WTC11 (cell line): ENCODE data around the gene LUC7L. TPM values are rescaled to one million over a fixed set of nuclear protein-coding genes. Genes with fewer than 3 reads are reported as not detected.

ENCODE experiments used
- ATAC-seq: fragments of 200-7000 bp; cut with Tn5 transposase; 2 replicates; pipeline ENCODE4 v1.10.0; 2021; ENCODE audit warnings: mild to moderate bottlenecking, moderate library complexity
- CTCF ChIA-PET: fragments of 300-600 bp; sonication (Branson Sonifier 250); formaldehyde crosslinking; loops from one replicate; lab custom pipeline; 2021; ENCODE audit warnings: antibody characterized with exemption; lab: Charles Lee
- POLR2A ChIA-PET: fragments of 350-600 bp; sonication (Branson Sonifier 250); formaldehyde crosslinking; loops from one replicate; lab custom pipeline; 2021; ENCODE audit warnings: antibody characterized with exemption; lab: Charles Lee
- DNase-seq: peaks from one replicate; pipeline ENCODE4 v3.0.0; 2021; ENCODE audit warnings: low spot score
- H3K27ac Mint-ChIP-seq: 2 replicates; pipeline ENCODE4 v1.8.0; 2021; ENCODE audit warnings: mixed read lengths
- H3K27me3 Mint-ChIP-seq: 2 replicates; pipeline ENCODE4 v1.8.0; 2021; ENCODE audit warnings: low read depth, mild to moderate bottlenecking, moderate library complexity, mixed read lengths
- H3K36me3 Mint-ChIP-seq: 2 replicates; pipeline ENCODE4 v1.8.0; 2021; ENCODE audit warnings: mixed read lengths
- H3K4me1 Mint-ChIP-seq: 2 replicates; pipeline ENCODE4 v1.8.0; 2022; ENCODE audit warnings: mixed read lengths
- H3K4me3 Mint-ChIP-seq: 2 replicates; pipeline ENCODE4 v1.8.0; 2021; ENCODE audit warnings: mild to moderate bottlenecking, moderate library complexity, mixed read lengths
- H3K9me3 Mint-ChIP-seq: 2 replicates; pipeline ENCODE4 v1.8.0; 2021; ENCODE audit warnings: mixed read lengths
- AR ChIP-seq: fragments of 250-450 bp; sonication (Bioruptor Pico); IDR thresholded peaks from 2 replicates; pipeline ENCODE4 v1.9.0; 2021; ENCODE audit warnings: mild to moderate bottlenecking
- CBFB ChIP-seq: sonication (generic); formaldehyde crosslinking; IDR thresholded peaks from 2 replicates; pipeline ENCODE4 v1.8.1; 2022; ENCODE audit warnings: mild to moderate bottlenecking, low read depth, missing genetic modification reagents
- CREB1 ChIP-seq: sonication (generic); formaldehyde crosslinking; IDR thresholded peaks from 2 replicates; pipeline ENCODE4 v1.8.0; 2023; ENCODE audit warnings: mild to moderate bottlenecking, missing genetic modification reagents
- EMX1 ChIP-seq: fragments of 250-450 bp; sonication (Bioruptor Pico); IDR thresholded peaks from 2 replicates; pipeline ENCODE4 v1.8.0; 2021; ENCODE audit warnings: mild to moderate bottlenecking
- FOXJ3 ChIP-seq: sonication (generic); formaldehyde crosslinking; IDR thresholded peaks from 2 replicates; pipeline ENCODE4 v1.9.0; 2021; ENCODE audit warnings: missing genetic modification reagents, mild to moderate bottlenecking, borderline replicate concordance
- FOXK1 ChIP-seq: sonication (generic); formaldehyde crosslinking; IDR thresholded peaks from 2 replicates; pipeline ENCODE4 v1.8.0; 2022; ENCODE audit warnings: mild to moderate bottlenecking, moderate library complexity, missing genetic modification reagents
- GABPB1 ChIP-seq: sonication (generic); formaldehyde crosslinking; IDR thresholded peaks from 2 replicates; pipeline ENCODE4 v1.8.1; 2023; ENCODE audit warnings: mild to moderate bottlenecking, missing genetic modification reagents
- HMGA2 ChIP-seq: fragments of 250-450 bp; sonication (Bioruptor Pico); IDR thresholded peaks from 2 replicates; pipeline ENCODE4 v1.4.0; 2021; ENCODE audit warnings: mild to moderate bottlenecking, moderate library complexity
- IRF1 ChIP-seq: sonication (generic); formaldehyde crosslinking; IDR thresholded peaks from 2 replicates; pipeline ENCODE4 v1.8.0; 2023; ENCODE audit warnings: missing genetic modification reagents
- IRF2 ChIP-seq: sonication (generic); formaldehyde crosslinking; IDR thresholded peaks from 2 replicates; pipeline ENCODE4 v1.8.0; 2022; ENCODE audit warnings: low read depth, missing genetic modification reagents, borderline replicate concordance
- JAZF1 ChIP-seq: fragments of 250-450 bp; sonication (Bioruptor Pico); IDR thresholded peaks from 2 replicates; pipeline ENCODE4 v1.9.0; 2021; ENCODE audit warnings: moderate library complexity, mild to moderate bottlenecking, inconsistent platforms
- KAT7 ChIP-seq: sonication (generic); formaldehyde crosslinking; IDR thresholded peaks from 2 replicates; pipeline ENCODE4 v1.8.1; 2023; ENCODE audit warnings: missing genetic modification reagents, mild to moderate bottlenecking, borderline replicate concordance
- NFE2L1 ChIP-seq: sonication (generic); formaldehyde crosslinking; IDR thresholded peaks from 2 replicates; pipeline ENCODE4 v1.8.1; 2023; ENCODE audit warnings: missing genetic modification reagents
- NFYB ChIP-seq: sonication (generic); formaldehyde crosslinking; conservative IDR thresholded peaks from 2 replicates; pipeline ENCODE4 v1.8.0; 2022; ENCODE audit warnings: low read depth, missing genetic modification reagents
- SOX15 ChIP-seq: fragments of 250-450 bp; sonication (Bioruptor Pico); IDR thresholded peaks from 2 replicates; pipeline ENCODE4 v1.9.0; 2021; ENCODE audit warnings: mild to moderate bottlenecking
- TP53 ChIP-seq: sonication (generic); formaldehyde crosslinking; IDR thresholded peaks from 2 replicates; pipeline ENCODE4 v1.8.1; 2023; ENCODE audit warnings: mild to moderate bottlenecking, missing genetic modification reagents
- ZBTB21 ChIP-seq: sonication (generic); formaldehyde crosslinking; IDR thresholded peaks from 2 replicates; pipeline ENCODE4 v1.8.1; 2023; ENCODE audit warnings: mild to moderate bottlenecking, missing genetic modification reagents, borderline replicate concordance
- ZNF396 ChIP-seq: fragments of 250-450 bp; sonication (Bioruptor Pico); IDR thresholded peaks from 2 replicates; pipeline ENCODE4 v1.8.0; 2021; ENCODE audit warnings: mild to moderate bottlenecking, moderate library complexity, borderline replicate concordance
- ZNF671 ChIP-seq: fragments of 250-450 bp; sonication (Bioruptor Pico); IDR thresholded peaks from 2 replicates; pipeline ENCODE4 v1.8.0; 2021; ENCODE audit warnings: mild to moderate bottlenecking
- ZSCAN18 ChIP-seq: fragments of 250-450 bp; sonication (Bioruptor Pico); IDR thresholded peaks from 2 replicates; pipeline ENCODE4 v2.1.2; 2022; ENCODE audit warnings: mild to moderate bottlenecking, moderate library complexity
- total RNA-seq: library from RNA; stranded (reverse); gene quantifications from 3 replicates; pipeline ENCODE4 v1.2.3, GENCODE V29; 2021
- TF ChIP-seq, protein P1 (sequence below): fragments of 200-600 bp; IDR thresholded peaks from 2 replicates; pipeline ENCODE4 v1.8.0; 2022; ENCODE audit warnings: antibody characterized with exemption
- TF ChIP-seq, protein P2 (sequence below): sonication (generic); formaldehyde crosslinking; IDR thresholded peaks from 2 replicates; pipeline ENCODE4 v1.8.1; 2022; ENCODE audit warnings: low read depth, missing genetic modification reagents, borderline replicate concordance

The LUC7L gene
- total RNA-seq, 1 experiment from 2014 or later, result 111 TPM

DNA sequence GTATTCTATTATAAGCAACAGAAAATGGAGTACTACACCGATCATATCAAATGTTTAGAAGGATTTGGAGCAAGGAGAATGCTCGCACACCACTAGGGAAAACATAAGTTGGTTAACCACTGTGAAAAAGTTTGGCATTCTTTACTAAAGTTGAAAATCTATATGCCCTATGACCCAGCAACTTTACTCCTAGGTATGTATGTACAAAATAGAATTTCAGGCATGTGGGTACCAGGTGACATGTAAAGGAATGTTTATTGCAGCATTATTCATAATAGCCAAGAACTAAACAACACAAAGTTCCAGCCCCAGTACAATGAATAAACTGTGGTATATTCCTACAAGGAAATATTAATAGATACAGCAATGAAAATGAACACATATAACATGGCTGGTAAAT is 82.6 kb downstream of the LUC7L start:
- CTCF ChIA-PET, result no interaction called here
- TF ChIP-seq ZNF396 (no peak), ZNF671 (CRISPR knock-in tag) (no peak), GABPB1 (CRISPR knock-in tag) (no peak), HMGA2 (CRISPR knock-in tag) (no peak), IRF1 (CRISPR knock-in tag) (no peak), CREB1 (CRISPR knock-in tag) (no peak), EMX1 (CRISPR knock-in tag) (no peak), FOXK1 (CRISPR knock-in tag) (no peak), CBFB (no peak), ZBTB21 (CRISPR knock-in tag) (no peak), TP53 (CRISPR knock-in tag) (no peak), IRF2 (CRISPR knock-in tag) (no peak), ZSCAN18 (no peak), KAT7 (CRISPR knock-in tag) (no peak), AR (CRISPR knock-in tag) (no peak)
- TF ChIP-seq, protein P1, sequence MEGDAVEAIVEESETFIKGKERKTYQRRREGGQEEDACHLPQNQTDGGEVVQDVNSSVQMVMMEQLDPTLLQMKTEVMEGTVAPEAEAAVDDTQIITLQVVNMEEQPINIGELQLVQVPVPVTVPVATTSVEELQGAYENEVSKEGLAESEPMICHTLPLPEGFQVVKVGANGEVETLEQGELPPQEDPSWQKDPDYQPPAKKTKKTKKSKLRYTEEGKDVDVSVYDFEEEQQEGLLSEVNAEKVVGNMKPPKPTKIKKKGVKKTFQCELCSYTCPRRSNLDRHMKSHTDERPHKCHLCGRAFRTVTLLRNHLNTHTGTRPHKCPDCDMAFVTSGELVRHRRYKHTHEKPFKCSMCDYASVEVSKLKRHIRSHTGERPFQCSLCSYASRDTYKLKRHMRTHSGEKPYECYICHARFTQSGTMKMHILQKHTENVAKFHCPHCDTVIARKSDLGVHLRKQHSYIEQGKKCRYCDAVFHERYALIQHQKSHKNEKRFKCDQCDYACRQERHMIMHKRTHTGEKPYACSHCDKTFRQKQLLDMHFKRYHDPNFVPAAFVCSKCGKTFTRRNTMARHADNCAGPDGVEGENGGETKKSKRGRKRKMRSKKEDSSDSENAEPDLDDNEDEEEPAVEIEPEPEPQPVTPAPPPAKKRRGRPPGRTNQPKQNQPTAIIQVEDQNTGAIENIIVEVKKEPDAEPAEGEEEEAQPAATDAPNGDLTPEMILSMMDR, result no peak
- TF ChIP-seq, protein P2, sequence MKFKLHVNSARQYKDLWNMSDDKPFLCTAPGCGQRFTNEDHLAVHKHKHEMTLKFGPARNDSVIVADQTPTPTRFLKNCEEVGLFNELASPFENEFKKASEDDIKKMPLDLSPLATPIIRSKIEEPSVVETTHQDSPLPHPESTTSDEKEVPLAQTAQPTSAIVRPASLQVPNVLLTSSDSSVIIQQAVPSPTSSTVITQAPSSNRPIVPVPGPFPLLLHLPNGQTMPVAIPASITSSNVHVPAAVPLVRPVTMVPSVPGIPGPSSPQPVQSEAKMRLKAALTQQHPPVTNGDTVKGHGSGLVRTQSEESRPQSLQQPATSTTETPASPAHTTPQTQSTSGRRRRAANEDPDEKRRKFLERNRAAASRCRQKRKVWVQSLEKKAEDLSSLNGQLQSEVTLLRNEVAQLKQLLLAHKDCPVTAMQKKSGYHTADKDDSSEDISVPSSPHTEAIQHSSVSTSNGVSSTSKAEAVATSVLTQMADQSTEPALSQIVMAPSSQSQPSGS, result no peak
- TF ChIP-seq, all 79 proteins: peak for 0

GRCh38 chr16:144797-145252 is 84.4 kb downstream of the LUC7L start:
- no peak for ATAC-seq
- ChIA-PET CTCF (interaction anchor here (0.6 kb wide), 1 partner anchor 13 kb away, joined by 3 read pairs; no protein-coding TSS in a partner anchor), POLR2A (no interaction called here)
- DNase-seq, result no peak
- TF ChIP-seq NFYB (CRISPR knock-in tag) (no peak), FOXJ3 (CRISPR knock-in tag) (no peak), NFE2L1 (CRISPR knock-in tag) (no peak), ZNF396 (no peak), JAZF1 (CRISPR knock-in tag) (no peak), SOX15 (CRISPR knock-in tag) (no peak)
- Mint-ChIP-seq H3K4me3 (no peak overlapping the region), H3K27me3 (peaks cover 47% of the 10 kb centered on the region), H3K36me3 (no peaks in the 10 kb centered on the region), H3K27ac (no peak overlapping the region), H3K4me1 (no peaks in the 10 kb centered on the region), H3K9me3 (peaks cover 5% of the 10 kb centered on the region; the same call in 1 of the 2 replicates)

More for the DNA sequence above, 82.6 kb downstream of the LUC7L start:
- Mint-ChIP-seq H3K4me1 (no peaks in the 10 kb centered on the region), H3K27ac (no peak overlapping the region), H3K27me3 (peaks cover 55% of the 10 kb centered on the region), H3K4me3 (no peak overlapping the region), H3K36me3 (no peaks in the 10 kb centered on the region), H3K9me3 (no peaks in the 10 kb centered on the region)
- no peak for DNase-seq
- POLR2A ChIA-PET, result no interaction called here
- no peak for ATAC-seq
